ENCODE results near the gene ZNF646. TPM values are rescaled to one million over a fixed set of nuclear protein-coding genes. Genes with fewer than 3 reads are reported as not detected.

ZNF646 gene
- total and polyA plus RNA-seq, 2 of the 13 experiments (the other 11 are each of a cell fraction or from before 2014, with no cell fraction given): 3.4 to 10.9 TPM

DNA sequence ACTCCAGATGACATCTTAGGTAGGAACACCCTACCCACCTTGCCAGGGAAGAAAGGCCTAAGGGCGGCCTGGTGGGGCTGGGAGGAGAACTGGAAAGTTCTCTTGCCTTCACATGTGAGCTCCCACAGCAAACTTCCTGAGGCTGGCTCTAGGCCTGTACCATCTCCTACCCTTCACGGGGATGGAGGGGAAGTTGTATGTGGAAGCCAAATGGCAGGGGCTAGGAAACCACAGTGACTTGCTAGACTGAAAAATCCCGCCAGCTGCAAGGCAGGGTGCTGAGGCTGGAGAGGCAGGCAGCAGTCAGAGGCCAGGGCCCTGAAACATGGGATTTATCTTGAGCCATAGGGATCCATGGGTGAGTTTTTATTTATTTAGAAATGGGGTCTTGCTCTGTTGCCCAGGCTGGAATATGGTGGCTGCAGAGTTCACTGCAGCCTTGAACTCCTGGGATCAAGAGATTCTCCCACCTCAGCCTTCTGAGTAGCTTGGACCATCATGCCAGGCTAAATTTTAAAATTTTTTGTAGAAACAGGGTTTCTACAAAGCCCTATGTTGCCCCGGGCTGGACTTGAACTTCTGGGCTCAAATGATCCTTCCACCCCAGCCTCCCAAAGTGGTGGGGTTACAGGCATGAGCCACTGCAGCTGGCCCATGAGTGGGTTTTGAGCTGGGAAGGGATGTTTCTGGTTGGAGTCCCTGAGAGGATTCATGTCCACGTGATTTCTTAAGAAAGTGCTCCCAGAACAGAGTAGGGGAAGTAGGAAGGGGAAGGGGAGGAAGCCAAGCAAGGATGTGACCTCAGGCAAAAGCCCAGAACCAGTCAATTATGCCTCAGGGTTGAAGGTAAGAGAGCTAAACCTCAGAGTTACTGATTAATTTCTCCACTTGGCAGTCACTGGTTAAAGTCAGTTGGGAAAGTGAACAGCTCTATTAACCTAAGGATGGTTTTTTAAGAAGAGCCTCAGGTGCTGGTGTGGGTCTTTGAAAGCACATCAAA lies 39.2 kb downstream of the ZNF646 start (continued):
- TF ChIP-seq, protein P1, sequence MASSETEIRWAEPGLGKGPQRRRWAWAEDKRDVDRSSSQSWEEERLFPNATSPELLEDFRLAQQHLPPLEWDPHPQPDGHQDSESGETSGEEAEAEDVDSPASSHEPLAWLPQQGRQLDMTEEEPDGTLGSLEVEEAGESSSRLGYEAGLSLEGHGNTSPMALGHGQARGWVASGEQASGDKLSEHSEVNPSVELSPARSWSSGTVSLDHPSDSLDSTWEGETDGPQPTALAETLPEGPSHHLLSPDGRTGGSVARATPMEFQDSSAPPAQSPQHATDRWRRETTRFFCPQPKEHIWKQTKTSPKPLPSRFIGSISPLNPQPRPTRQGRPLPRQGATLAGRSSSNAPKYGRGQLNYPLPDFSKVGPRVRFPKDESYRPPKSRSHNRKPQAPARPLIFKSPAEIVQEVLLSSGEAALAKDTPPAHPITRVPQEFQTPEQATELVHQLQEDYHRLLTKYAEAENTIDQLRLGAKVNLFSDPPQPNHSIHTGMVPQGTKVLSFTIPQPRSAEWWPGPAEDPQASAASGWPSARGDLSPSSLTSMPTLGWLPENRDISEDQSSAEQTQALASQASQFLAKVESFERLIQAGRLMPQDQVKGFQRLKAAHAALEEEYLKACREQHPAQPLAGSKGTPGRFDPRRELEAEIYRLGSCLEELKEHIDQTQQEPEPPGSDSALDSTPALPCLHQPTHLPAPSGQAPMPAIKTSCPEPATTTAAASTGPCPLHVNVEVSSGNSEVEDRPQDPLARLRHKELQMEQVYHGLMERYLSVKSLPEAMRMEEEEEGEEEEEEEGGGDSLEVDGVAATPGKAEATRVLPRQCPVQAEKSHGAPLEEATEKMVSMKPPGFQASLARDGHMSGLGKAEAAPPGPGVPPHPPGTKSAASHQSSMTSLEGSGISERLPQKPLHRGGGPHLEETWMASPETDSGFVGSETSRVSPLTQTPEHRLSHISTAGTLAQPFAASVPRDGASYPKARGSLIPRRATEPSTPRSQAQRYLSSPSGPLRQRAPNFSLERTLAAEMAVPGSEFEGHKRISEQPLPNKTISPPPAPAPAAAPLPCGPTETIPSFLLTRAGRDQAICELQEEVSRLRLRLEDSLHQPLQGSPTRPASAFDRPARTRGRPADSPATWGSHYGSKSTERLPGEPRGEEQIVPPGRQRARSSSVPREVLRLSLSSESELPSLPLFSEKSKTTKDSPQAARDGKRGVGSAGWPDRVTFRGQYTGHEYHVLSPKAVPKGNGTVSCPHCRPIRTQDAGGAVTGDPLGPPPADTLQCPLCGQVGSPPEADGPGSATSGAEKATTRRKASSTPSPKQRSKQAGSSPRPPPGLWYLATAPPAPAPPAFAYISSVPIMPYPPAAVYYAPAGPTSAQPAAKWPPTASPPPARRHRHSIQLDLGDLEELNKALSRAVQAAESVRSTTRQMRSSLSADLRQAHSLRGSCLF (CRISPR knock-in tag; IDR thresholded peaks at IDR 0.05; ENCODE audit: borderline replicate concordance): no peak
- TF ChIP-seq, protein P2, sequence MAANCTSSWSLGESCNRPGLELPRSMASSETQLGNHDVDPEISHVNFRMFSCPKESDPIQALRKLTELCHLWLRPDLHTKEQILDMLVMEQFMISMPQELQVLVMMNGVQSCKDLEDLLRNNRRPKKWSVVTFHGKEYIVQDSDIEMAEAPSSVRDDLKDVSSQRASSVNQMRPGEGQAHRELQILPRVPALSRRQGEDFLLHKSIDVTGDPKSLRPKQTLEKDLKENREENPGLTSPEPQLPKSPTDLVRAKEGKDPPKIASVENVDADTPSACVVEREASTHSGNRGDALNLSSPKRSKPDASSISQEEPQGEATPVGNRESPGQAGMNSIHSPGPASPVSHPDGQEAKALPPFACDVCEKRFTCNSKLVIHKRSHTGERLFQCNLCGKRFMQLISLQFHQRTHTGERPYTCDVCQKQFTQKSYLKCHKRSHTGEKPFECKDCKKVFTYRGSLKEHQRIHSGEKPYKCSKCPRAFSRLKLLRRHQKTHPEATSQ (CRISPR knock-in tag; IDR thresholded peaks at IDR 0.05; ENCODE audit: borderline replicate concordance): no peak
- TF ChIP-seq, protein P3, sequence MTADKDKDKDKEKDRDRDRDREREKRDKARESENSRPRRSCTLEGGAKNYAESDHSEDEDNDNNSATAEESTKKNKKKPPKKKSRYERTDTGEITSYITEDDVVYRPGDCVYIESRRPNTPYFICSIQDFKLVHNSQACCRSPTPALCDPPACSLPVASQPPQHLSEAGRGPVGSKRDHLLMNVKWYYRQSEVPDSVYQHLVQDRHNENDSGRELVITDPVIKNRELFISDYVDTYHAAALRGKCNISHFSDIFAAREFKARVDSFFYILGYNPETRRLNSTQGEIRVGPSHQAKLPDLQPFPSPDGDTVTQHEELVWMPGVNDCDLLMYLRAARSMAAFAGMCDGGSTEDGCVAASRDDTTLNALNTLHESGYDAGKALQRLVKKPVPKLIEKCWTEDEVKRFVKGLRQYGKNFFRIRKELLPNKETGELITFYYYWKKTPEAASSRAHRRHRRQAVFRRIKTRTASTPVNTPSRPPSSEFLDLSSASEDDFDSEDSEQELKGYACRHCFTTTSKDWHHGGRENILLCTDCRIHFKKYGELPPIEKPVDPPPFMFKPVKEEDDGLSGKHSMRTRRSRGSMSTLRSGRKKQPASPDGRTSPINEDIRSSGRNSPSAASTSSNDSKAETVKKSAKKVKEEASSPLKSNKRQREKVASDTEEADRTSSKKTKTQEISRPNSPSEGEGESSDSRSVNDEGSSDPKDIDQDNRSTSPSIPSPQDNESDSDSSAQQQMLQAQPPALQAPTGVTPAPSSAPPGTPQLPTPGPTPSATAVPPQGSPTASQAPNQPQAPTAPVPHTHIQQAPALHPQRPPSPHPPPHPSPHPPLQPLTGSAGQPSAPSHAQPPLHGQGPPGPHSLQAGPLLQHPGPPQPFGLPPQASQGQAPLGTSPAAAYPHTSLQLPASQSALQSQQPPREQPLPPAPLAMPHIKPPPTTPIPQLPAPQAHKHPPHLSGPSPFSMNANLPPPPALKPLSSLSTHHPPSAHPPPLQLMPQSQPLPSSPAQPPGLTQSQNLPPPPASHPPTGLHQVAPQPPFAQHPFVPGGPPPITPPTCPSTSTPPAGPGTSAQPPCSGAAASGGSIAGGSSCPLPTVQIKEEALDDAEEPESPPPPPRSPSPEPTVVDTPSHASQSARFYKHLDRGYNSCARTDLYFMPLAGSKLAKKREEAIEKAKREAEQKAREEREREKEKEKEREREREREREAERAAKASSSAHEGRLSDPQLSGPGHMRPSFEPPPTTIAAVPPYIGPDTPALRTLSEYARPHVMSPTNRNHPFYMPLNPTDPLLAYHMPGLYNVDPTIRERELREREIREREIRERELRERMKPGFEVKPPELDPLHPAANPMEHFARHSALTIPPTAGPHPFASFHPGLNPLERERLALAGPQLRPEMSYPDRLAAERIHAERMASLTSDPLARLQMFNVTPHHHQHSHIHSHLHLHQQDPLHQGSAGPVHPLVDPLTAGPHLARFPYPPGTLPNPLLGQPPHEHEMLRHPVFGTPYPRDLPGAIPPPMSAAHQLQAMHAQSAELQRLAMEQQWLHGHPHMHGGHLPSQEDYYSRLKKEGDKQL (CRISPR knock-in tag; IDR thresholded peaks at IDR 0.05; ENCODE audit: low read depth): no peak
- no peak for TF ChIP-seq FLYWCH1 (CRISPR knock-in tag; IDR thresholded peaks at IDR 0.05)
- TF ChIP-seq, protein P4, sequence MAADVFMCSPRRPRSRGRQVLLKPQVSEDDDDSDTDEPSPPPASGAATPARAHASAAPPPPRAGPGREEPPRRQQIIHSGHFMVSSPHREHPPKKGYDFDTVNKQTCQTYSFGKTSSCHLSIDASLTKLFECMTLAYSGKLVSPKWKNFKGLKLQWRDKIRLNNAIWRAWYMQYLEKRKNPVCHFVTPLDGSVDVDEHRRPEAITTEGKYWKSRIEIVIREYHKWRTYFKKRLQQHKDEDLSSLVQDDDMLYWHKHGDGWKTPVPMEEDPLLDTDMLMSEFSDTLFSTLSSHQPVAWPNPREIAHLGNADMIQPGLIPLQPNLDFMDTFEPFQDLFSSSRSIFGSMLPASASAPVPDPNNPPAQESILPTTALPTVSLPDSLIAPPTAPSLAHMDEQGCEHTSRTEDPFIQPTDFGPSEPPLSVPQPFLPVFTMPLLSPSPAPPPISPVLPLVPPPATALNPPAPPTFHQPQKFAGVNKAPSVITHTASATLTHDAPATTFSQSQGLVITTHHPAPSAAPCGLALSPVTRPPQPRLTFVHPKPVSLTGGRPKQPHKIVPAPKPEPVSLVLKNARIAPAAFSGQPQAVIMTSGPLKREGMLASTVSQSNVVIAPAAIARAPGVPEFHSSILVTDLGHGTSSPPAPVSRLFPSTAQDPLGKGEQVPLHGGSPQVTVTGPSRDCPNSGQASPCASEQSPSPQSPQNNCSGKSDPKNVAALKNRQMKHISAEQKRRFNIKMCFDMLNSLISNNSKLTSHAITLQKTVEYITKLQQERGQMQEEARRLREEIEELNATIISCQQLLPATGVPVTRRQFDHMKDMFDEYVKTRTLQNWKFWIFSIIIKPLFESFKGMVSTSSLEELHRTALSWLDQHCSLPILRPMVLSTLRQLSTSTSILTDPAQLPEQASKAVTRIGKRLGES (CRISPR knock-in tag; IDR thresholded peaks at IDR 0.05; ENCODE audit: borderline replicate concordance): no peak
- no peak for TF ChIP-seq ZNF432 (CRISPR knock-in tag; IDR thresholded peaks at IDR 0.05; ENCODE audit: borderline replicate concordance)
- no peak for TF ChIP-seq SYNCRIP (IDR thresholded peaks at IDR 0.05; ENCODE audit: insufficient read depth, low read depth, low read length)
